Mesodermal cell (in vitro differentiated cells): ENCODE measurements around the gene ARFGAP1.

Experiments used
- H3K27ac ChIP-seq: 2 replicates; pipeline ENCODE4 v1.7.0; 2013; ENCODE audit warnings: mild to moderate bottlenecking, low read depth, low read length, moderate library complexity; ENCODE audit not compliant: severe bottlenecking
- H3K36me3 ChIP-seq: 2 replicates; pipeline ENCODE4 v1.7.1; 2013; ENCODE audit warnings: mild to moderate bottlenecking, low read length, moderate library complexity; ENCODE audit not compliant: control insufficient read depth, insufficient read depth
- H3K4me1 ChIP-seq: one replicate; pipeline ENCODE4 v1.7.1; 2013; ENCODE audit warnings: mild to moderate bottlenecking, low read length; ENCODE audit not compliant: insufficient read depth, control insufficient read depth, poor library complexity, severe bottlenecking
- H3K4me3 ChIP-seq: 2 replicates; pipeline ENCODE4 v1.7.0; 2013; ENCODE audit warnings: low read length, control low read depth, mild to moderate bottlenecking; ENCODE audit not compliant: insufficient read depth, poor library complexity, severe bottlenecking; ENCODE audit errors: extremely low read depth
- H3K9me3 ChIP-seq: 2 replicates; pipeline ENCODE4 v1.7.1; 2013; ENCODE audit warnings: mild to moderate bottlenecking, low read length, moderate library complexity; ENCODE audit not compliant: control insufficient read depth
- WGBS, 2 experiments: methylation state at CpG; one replicate each; pipeline ENCODE4 v1.1.5; 2013; ENCODE audit warnings: missing lambda C conversion rate in 2 of 2; ENCODE audit not compliant: insufficient coverage in 2 of 2; 5-methylcytosine and 5-hydroxymethylcytosine counted together

The ARFGAP1 gene

GRCh38 chr20:63280929-63281545 lies 8.4 kb downstream of the ARFGAP1 start:
- Histone ChIP-seq H3K36me3 (peaks cover 99% of the 10 kb centered on the region), H3K27ac (no peak overlapping the region)
- WGBS, 2 experiments = 83 to 85% methylated on average over 15 to 18 of the region's 19 CpGs

GRCh38 chr20:63281742-63282665 lies 9.4 kb downstream of the ARFGAP1 start:
- 93 to 94% methylated on average over 37 of the region's 38 CpGs for WGBS, 2 experiments
- Histone ChIP-seq H3K4me3 (no peak overlapping the region), H3K9me3 (no peaks in the 10 kb centered on the region), H3K27ac (no peak overlapping the region), H3K4me1 (no peaks in the 10 kb centered on the region), H3K36me3 (peaks cover 94% of the 10 kb centered on the region)

More at GRCh38 chr20:63280929-63281545, 8.4 kb downstream of the ARFGAP1 start:
- no peaks in the 10 kb centered on the region for H3K4me1 ChIP-seq
- no peaks in the 10 kb centered on the region for H3K9me3 ChIP-seq
- H3K4me3 ChIP-seq = no peak overlapping the region

GRCh38 chr20:63282946-63283345 lies 10.3 kb downstream of the ARFGAP1 start:
- H3K36me3 ChIP-seq = peaks cover 93% of the 10 kb centered on the region
- no peak overlapping the region for H3K27ac ChIP-seq
- 97 to 99% methylated on average over 16 to 17 of the region's 17 CpGs for WGBS, 2 experiments
- no peak overlapping the region for H3K4me3 ChIP-seq
- H3K9me3 ChIP-seq = no peaks in the 10 kb centered on the region
- no peaks in the 10 kb centered on the region for H3K4me1 ChIP-seq

DNA sequence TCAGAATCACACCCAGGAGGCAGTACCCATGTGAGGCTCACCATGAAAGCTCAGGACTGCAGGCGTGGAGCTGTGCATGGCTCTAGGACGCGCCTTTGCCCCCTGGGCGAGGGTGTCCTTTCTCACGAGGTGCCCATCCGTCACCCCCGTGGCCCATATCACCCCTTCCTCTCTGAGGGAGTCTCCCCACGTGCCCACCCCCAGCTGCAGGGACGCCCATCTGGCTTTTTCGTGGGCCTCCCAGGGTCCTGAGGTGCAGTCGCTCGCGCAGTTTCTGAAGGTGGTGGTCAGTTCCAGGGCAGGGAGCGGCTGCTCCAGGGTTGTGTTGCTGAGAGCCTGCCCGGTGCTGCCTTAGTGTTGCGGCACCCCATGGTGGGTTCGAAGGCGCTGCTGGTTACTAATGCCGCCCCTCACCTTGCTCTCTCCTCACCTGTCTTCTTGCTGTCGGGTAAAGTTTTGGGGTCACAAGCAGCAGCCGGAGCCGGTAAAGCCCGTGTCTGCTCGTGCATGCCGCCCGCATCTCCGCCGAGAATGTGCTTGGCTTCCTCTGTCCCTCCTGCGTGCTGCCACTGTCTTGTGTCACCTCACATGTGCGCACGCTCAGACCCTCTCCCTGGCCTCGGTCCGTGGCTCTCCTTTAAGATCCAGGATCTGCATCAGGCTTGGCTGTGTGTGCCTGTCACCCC lies 10.9 kb downstream of the ARFGAP1 start:
- Histone ChIP-seq H3K4me1 (no peaks in the 10 kb centered on the region), H3K9me3 (no peaks in the 10 kb centered on the region), H3K36me3 (peaks cover 93% of the 10 kb centered on the region), H3K27ac (no peak overlapping the region), H3K4me3 (no peak overlapping the region)
- 93 to 94% methylated on average over 31 to 33 of the region's 33 CpGs for WGBS, 2 experiments

- no peaks in the 10 kb centered on the region for H3K9me3 ChIP-seq
- no peaks in the 10 kb centered on the region for H3K4me1 ChIP-seq
- H3K36me3 ChIP-seq = peaks cover 93% of the 10 kb centered on the region
- no peak overlapping the region for H3K4me3 ChIP-seq
- no peak overlapping the region for H3K27ac ChIP-seq
- 84% methylated on average over 8 to 9 of the region's 14 CpGs for WGBS, 2 experiments
These were observed 11.4 kb downstream of the ARFGAP1 start for GRCh38 chr20:63284083-63284440.

DNA sequence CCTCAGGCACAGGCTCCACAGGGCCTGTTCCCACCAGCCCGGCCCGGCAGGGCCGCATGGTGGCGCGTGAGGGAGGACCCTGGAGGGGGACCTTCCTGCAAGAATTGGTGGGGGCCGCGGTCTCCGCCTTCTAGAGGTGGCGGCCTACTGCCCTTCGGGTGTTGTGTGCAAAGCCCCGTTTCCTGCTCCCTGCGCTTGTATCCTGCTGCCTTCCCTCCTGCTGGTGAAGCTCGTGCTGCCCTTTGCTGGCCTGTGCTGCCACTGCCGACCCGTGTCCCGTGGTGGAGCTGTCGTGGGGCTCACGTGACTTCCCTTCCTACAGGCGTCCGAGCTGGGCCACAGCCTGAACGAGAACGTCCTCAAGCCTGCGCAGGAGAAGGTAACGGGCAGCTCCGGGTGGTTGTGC lies 11.9 kb downstream of the ARFGAP1 start:
- WGBS, 2 experiments = 92 to 95% methylated on average over 21 to 25 of the region's 25 CpGs
- Histone ChIP-seq H3K4me1 (no peaks in the 10 kb centered on the region), H3K9me3 (no peaks in the 10 kb centered on the region), H3K27ac (no peak overlapping the region), H3K4me3 (no peak overlapping the region), H3K36me3 (peaks cover 90% of the 10 kb centered on the region)

- no peak overlapping the region for H3K4me3 ChIP-seq
- H3K4me1 ChIP-seq = no peaks in the 10 kb centered on the region
- peaks cover 85% of the 10 kb centered on the region for H3K36me3 ChIP-seq
- 96% methylated on average over 6 to 7 of the region's 13 CpGs for WGBS, 2 experiments
- H3K27ac ChIP-seq = no peak overlapping the region
- H3K9me3 ChIP-seq = no peaks in the 10 kb centered on the region
These were observed 12.4 kb downstream of the ARFGAP1 start for GRCh38 chr20:63284981-63285524.

- H3K36me3 ChIP-seq = peaks cover 76% of the 10 kb centered on the region
- WGBS, 2 experiments = 95 to 97% methylated on average over 39 to 42 of the region's 44 CpGs
- H3K4me1 ChIP-seq = no peaks in the 10 kb centered on the region
- no peak overlapping the region for H3K27ac ChIP-seq
- no peak overlapping the region for H3K4me3 ChIP-seq
- no peaks in the 10 kb centered on the region for H3K9me3 ChIP-seq
These were observed 13.3 kb downstream of the ARFGAP1 start for GRCh38 chr20:63285636-63286615.

DNA sequence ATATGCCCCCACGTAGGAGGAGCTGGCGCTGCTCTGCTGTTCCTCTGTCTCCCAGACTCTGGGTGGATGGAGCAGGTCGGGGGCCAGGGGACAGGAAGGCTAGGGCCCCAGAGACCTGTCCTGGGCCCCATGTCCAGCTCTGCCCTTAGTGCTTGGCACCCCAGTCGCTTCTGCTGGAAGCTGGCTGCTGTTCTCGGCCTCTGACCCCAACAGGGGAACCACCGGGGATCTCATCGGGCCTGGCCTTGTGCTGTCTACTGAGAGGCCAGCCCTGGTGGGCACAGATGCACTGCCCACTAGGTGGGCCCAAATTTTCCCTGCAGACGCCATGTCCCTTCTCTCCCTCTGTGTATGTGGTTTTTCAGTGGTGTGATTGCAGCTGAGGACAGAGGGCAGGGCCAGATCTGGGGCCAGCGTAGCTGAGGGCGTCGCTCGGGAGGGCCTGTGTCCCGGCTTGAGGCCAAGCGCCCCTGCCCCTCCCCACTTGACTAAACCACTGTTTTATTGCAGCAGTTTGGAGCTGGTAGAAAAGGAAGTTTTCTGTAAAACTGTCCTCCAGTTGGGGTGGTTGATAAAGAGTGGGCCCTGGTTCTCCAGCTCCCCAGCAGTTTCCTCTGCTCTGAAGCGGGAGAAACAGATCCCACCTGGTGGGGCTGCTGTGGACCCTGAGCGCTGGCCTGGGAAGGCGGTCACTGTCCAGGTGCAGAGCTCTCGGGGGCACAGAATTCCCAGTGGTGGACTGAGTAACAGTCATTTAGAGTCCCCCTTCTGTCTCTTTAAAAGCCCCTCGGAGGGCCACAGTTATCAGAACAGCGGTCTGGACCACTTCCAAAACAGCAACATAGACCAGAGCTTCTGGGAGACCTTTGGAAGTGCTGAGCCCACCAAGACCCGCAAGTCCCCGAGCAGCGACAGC lies 14.4 kb downstream of the ARFGAP1 start:
- H3K4me3 ChIP-seq = no peak overlapping the region
- 96 to 98% methylated on average over 19 to 21 of the region's 23 CpGs for WGBS, 2 experiments
- peaks cover 65% of the 10 kb centered on the region for H3K36me3 ChIP-seq
- H3K4me1 ChIP-seq = no peaks in the 10 kb centered on the region
- H3K27ac ChIP-seq = no peak overlapping the region
- no peaks in the 10 kb centered on the region for H3K9me3 ChIP-seq
